IMR-90 (cell line): Measurements from ENCODE around the gene SNX5. TPM values are rescaled to one million over a fixed set of nuclear protein-coding genes. Genes with fewer than 3 reads are reported as not detected.
A peak's percentile ranks its signal among the peaks of the same experiment; 100 is the strongest.

Experiments used
- ATAC-seq: fragments of 200-7000 bp; cut with Tn5 transposase; 2 replicates; pipeline ENCODE4 v1.9.1; 2020; ENCODE audit warnings: low read depth, mild to moderate bottlenecking, moderate library complexity
- BruUV-seq: library from RNA; stranded (reverse); fragments of 400-500 nt; replicated peaks from 2 replicates; lab custom pipeline; 2021; lab: Mats Ljungman, UMichigan
- CTCF ChIA-PET: fragments of 300-600 bp; formaldehyde crosslinking; extraction: SDS; loops from one replicate; lab custom pipeline; 2021; ENCODE audit warnings: antibody characterized with exemption; lab: Yijun Ruan, JAX
- POLR2A ChIA-PET: fragments of 300-600 bp; sonication (Branson Sonifier 250); formaldehyde crosslinking; loops from one replicate; lab custom pipeline; 2022; ENCODE audit warnings: antibody characterized with exemption; ENCODE audit not compliant: unreplicated experiment; lab: Charles Lee
- DNase-seq: peaks from one replicate; pipeline ENCODE4 v3.0.0; 2013
- H2AFZ ChIP-seq: replicated peaks from 2 replicates; pipeline ENCODE3; 2013; ENCODE audit warnings: low read length, mild to moderate bottlenecking; ENCODE audit not compliant: poor library complexity
- H2AK5ac ChIP-seq: 2 replicates; pipeline ENCODE4 v1.6.1; 2013; ENCODE audit warnings: low read depth, low read length, inconsistent platforms
- H2AK9ac ChIP-seq: replicated peaks from 2 replicates; pipeline ENCODE3; 2013; ENCODE audit warnings: mild to moderate bottlenecking, low read depth, low read length, moderate library complexity; ENCODE audit not compliant: poor library complexity
- H2BK120ac ChIP-seq: 2 replicates; pipeline ENCODE4 v1.6.1; 2013; ENCODE audit warnings: low read depth, low read length, inconsistent platforms
- H2BK15ac ChIP-seq: 3 replicates; pipeline ENCODE4 v1.6.1; 2013; ENCODE audit warnings: low read depth, low read length, inconsistent platforms
- H2BK20ac ChIP-seq: 2 replicates; pipeline ENCODE4 v1.6.1; 2013; ENCODE audit warnings: low read depth, mild to moderate bottlenecking, inconsistent platforms, low read length, moderate library complexity
- H2BK5ac ChIP-seq: 2 replicates; pipeline ENCODE4 v1.6.1; 2013; ENCODE audit warnings: mild to moderate bottlenecking, low read depth, low read length, inconsistent platforms; ENCODE audit not compliant: poor library complexity, severe bottlenecking
- H3K14ac ChIP-seq: replicated peaks from 2 replicates; pipeline ENCODE4 v1.6.1; 2013; ENCODE audit warnings: low read depth, low read length, inconsistent platforms
- H3K18ac ChIP-seq: 2 replicates; pipeline ENCODE4 v1.6.1; 2013; ENCODE audit warnings: low read depth, low read length, control low read depth
- H3K23ac ChIP-seq: 2 replicates; pipeline ENCODE4 v1.6.1; 2013; ENCODE audit warnings: low read depth, low read length, inconsistent platforms
- H3K27ac ChIP-seq: 2 replicates; pipeline ENCODE4 v1.5.1; 2013; ENCODE audit warnings: mild to moderate bottlenecking, control low read depth, low read length; ENCODE audit not compliant: insufficient read depth
- H3K27me3 ChIP-seq: 2 replicates; pipeline ENCODE4 v1.6.1; 2013; ENCODE audit warnings: low read length; ENCODE audit not compliant: control insufficient read depth, insufficient read depth
- H3K36me3 ChIP-seq: 2 replicates; pipeline ENCODE4 v1.6.1; 2013; ENCODE audit warnings: low read length, mixed read lengths; ENCODE audit not compliant: control insufficient read depth, insufficient read depth
- H3K4ac ChIP-seq: 2 replicates; pipeline ENCODE4 v1.6.1; 2013; ENCODE audit warnings: low read depth, low read length, inconsistent platforms
- H3K4me1 ChIP-seq: 2 replicates; pipeline ENCODE4 v1.6.1; 2013; ENCODE audit warnings: low read length, mixed read lengths; ENCODE audit not compliant: control insufficient read depth, insufficient read depth
- H3K4me2 ChIP-seq: 2 replicates; pipeline ENCODE4 v1.6.1; 2013; ENCODE audit warnings: low read depth, mild to moderate bottlenecking, control low read depth, low read length, moderate library complexity
- H3K4me3 ChIP-seq: 2 replicates; pipeline ENCODE4 v1.5.1; 2013; ENCODE audit warnings: low read depth, mild to moderate bottlenecking, control low read depth, low read length, moderate library complexity; ENCODE audit not compliant: insufficient read depth
- H3K56ac ChIP-seq: 2 replicates; pipeline ENCODE4 v1.6.1; 2013; ENCODE audit warnings: low read length, inconsistent platforms; ENCODE audit not compliant: insufficient read depth; ENCODE audit errors: extremely low read depth
- H3K79me1 ChIP-seq, 2 experiments: 2 replicates each; pipeline ENCODE4 v1.6.1; 2013; ENCODE audit warnings: low read length in 2 of 2, inconsistent platforms in 1 of 2, low read depth in 1 of 2
- H3K9ac ChIP-seq: 2 replicates; pipeline ENCODE4 v1.6.1; 2013; ENCODE audit warnings: low read depth, low read length, control low read depth
- H3K9me1 ChIP-seq: 2 replicates; pipeline ENCODE4 v1.6.1; 2013; ENCODE audit warnings: low read length, inconsistent platforms; ENCODE audit not compliant: insufficient read depth
- H3K9me3 ChIP-seq: 2 replicates; pipeline ENCODE4 v1.6.1; 2013; ENCODE audit warnings: low read length; ENCODE audit not compliant: control insufficient read depth, insufficient read depth
- H4K20me1 ChIP-seq: 2 replicates; pipeline ENCODE4 v1.6.1; 2013; ENCODE audit warnings: low read length, inconsistent platforms; ENCODE audit not compliant: insufficient read depth
- H4K5ac ChIP-seq: 2 replicates; pipeline ENCODE4 v1.6.1; 2013; ENCODE audit warnings: mild to moderate bottlenecking, low read depth, low read length, control low read depth
- H4K8ac ChIP-seq, 2 experiments: 2 replicates each; pipeline ENCODE4 v1.6.1; 2013; ENCODE audit warnings: low read depth in 2 of 2, low read length in 2 of 2, control low read depth in 1 of 2, inconsistent platforms in 1 of 2
- H4K91ac ChIP-seq: 2 replicates; pipeline ENCODE4 v1.6.1; 2013; ENCODE audit warnings: low read depth, low read length, inconsistent platforms; ENCODE audit not compliant: insufficient read depth
- BHLHE40 ChIP-seq: fragments of 150-350 bp; IDR thresholded peaks from 2 replicates; pipeline ENCODE4 v1.6.1; 2016; ENCODE audit warnings: mild to moderate bottlenecking, low read depth, low read length
- CEBPB ChIP-seq: IDR thresholded peaks from 2 replicates; pipeline ENCODE4 v1.6.1; 2012; ENCODE audit warnings: low read depth, low read length, improper control_type of control experiment
- CHD1 ChIP-seq: IDR thresholded peaks from 2 replicates; pipeline ENCODE4 v1.6.1; 2012; ENCODE audit warnings: low read depth, low read length, improper control_type of control experiment
- CTCF ChIP-seq: conservative IDR thresholded peaks from 2 replicates; pipeline ENCODE4 v1.5.1; 2012; ENCODE audit warnings: mild to moderate bottlenecking, low read depth, low read length, improper control_type of control experiment
- FOS ChIP-seq: fragments of 150-350 bp; IDR thresholded peaks from 2 replicates; pipeline ENCODE4 v1.6.1; 2016; ENCODE audit warnings: low read depth, low read length
- MAFK ChIP-seq: IDR thresholded peaks from 2 replicates; pipeline ENCODE4 v1.6.1; 2012; ENCODE audit warnings: low read depth, low read length, improper control_type of control experiment
- MAZ ChIP-seq: IDR thresholded peaks from 2 replicates; pipeline ENCODE4 v1.6.1; 2012; ENCODE audit warnings: low read depth, mild to moderate bottlenecking, low read length, improper control_type of control experiment, moderate library complexity, borderline replicate concordance
- MXI1 ChIP-seq: IDR thresholded peaks from 2 replicates; pipeline ENCODE4 v1.6.1; 2012; ENCODE audit warnings: low read depth, mild to moderate bottlenecking, low read length, moderate library complexity, borderline replicate concordance
- NFE2L2 ChIP-seq: fragments of 150-350 bp; IDR thresholded peaks from 2 replicates; pipeline ENCODE4 v1.6.1; 2016; ENCODE audit warnings: low read depth, mild to moderate bottlenecking, low read length
- POLR2A ChIP-seq: IDR thresholded peaks from 2 replicates; pipeline ENCODE4 v1.6.1; 2012; ENCODE audit warnings: mild to moderate bottlenecking, low read depth, low read length
- RAD21 ChIP-seq: IDR thresholded peaks from 2 replicates; pipeline ENCODE4 v1.6.1; 2012; ENCODE audit warnings: low read length, improper control_type of control experiment
- RCOR1 ChIP-seq: IDR thresholded peaks from 2 replicates; pipeline ENCODE4 v1.6.1; 2012; ENCODE audit warnings: mild to moderate bottlenecking, low read length, improper control_type of control experiment; ENCODE audit not compliant: insufficient replicate concordance
- RFX5 ChIP-seq: IDR thresholded peaks from 2 replicates; pipeline ENCODE4 v1.8.0; 2012; ENCODE audit warnings: low read depth, mild to moderate bottlenecking, low read length, moderate library complexity
- SMC3 ChIP-seq: fragments of 150-350 bp; IDR thresholded peaks from 2 replicates; pipeline ENCODE4 v1.6.1; 2016; ENCODE audit warnings: low read depth, mild to moderate bottlenecking, antibody characterized with exemption, low read length, moderate library complexity
- WGBS, 2 experiments: methylation state at CpG; one replicate each; pipeline versions ENCODE4 v1.1.5 to v1.1.7; 2013; ENCODE audit warnings: missing lambda C conversion rate in 2 of 2; ENCODE audit not compliant: insufficient read length in 1 of 2; ENCODE audit errors: extremely low coverage in 2 of 2; 5-methylcytosine and 5-hydroxymethylcytosine counted together
- dilution Hi-C: fragments of 300-500 bp; cut with HindIII; formaldehyde crosslinking; loops from one replicate; pipeline ENCODE4 v1.14.3; 2018; ENCODE audit warnings: low sequenced_read_pairs; ENCODE audit not compliant: unreplicated experiment
- in situ Hi-C: fragments of 300-500 bp; cut with MboI; formaldehyde crosslinking; loops from 3 replicates; pipeline ENCODE4 v1.14.3; 2019; ENCODE audit warnings: low sequenced_read_pairs, inconsistent platforms, mixed read lengths
- intact Hi-C: fragments of 100-400 bp; cut with micrococcal nuclease; formaldehyde crosslinking; loops from 2 replicates; pipeline ENCODE4 v1.10.0; 2022
- polyA plus RNA-seq, 3 experiments: library from polyadenylated mRNA; depleted of rRNA; stranded (reverse); fragments of >200 nt; gene quantifications; 2 replicates each; pipeline ENCODE4 v1.2.3, GENCODE V29; 2012; ENCODE audit warnings: low replicate concordance in 1 of 3
- total RNA-seq: library from RNA; depleted of rRNA; stranded (reverse); fragments of >200 nt; gene quantifications from 2 replicates; pipeline ENCODE4 v1.2.3, GENCODE V29; 2012
- TF ChIP-seq, protein P1 (sequence below): fragments of 150-350 bp; IDR thresholded peaks from 2 replicates; pipeline ENCODE4 v1.6.1; 2017; ENCODE audit warnings: mild to moderate bottlenecking, antibody characterized with exemption, low read length, low read depth

The SNX5 gene
- total and polyA plus RNA-seq, 2 of the 4 experiments (the other 2 are of a cell fraction) = 65.4 to 92.8 TPM

DNA sequence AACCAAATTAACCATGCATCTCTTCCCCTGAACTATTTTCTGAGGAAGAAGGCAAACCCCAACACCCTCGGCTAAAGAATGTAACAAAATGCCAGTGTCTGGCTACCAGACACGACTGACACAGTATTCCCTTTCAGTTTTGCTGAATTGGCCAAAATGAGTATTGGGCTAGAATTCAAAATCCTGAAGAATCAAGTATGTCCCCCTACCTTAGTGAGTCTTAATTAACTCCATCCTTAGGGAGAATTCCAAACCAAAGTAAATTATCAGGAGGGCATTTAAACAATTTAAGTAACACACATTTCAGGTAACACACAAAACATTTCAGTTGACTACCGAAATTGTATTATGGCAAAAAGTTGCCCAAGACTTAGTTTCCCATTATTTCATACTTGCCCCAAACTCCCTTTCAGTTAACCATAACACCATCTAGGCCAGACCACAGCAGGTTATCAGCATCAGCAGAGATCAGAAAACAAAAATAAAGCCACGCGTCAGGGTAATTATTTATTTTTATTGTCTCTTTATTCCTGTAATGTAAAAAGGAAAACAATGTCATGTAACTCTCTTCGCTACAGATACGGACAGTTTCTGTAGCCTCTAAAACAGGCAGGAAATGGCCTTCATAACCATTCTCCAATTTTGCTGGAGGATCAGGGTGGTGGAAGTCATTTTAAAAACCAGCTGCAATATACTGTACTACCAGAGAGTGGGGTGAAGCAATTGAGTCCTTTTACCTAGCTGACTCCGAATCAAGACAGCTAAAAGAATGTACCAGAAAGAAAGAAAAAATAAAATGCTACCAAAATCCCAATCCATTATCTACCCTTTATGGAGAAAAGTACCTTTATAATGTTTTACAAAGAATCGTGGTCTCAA is 1.9 kb downstream of the SNX5 start:
- Histone ChIP-seq H2BK15ac (no peak overlapping the region; the same call in 2 of the 3 replicates), H3K79me1 (peaks cover 0 to 25% of the 10 kb centered on the region in 2 experiments; a peak in 2 of 4 replicates), H2BK120ac (peak overlapping the region; percentile 12; the same call in 1 of the 2 replicates), H2AK5ac (peak overlapping the region; percentile 3; the same call in 1 of the 2 replicates), H3K9me3 (no peaks in the 10 kb centered on the region), H4K91ac (no peak overlapping the region; the same call in 1 of the 2 replicates), H3K23ac (peak overlapping the region; percentile 93), H2AK9ac (no peak overlapping the region), H3K56ac (peak overlapping the region; percentile 59; the same call in 1 of the 2 replicates), H3K18ac (no peak overlapping the region; the same call in 1 of the 2 replicates), H3K27me3 (no peaks in the 10 kb centered on the region), H4K20me1 (peaks cover 60% of the 10 kb centered on the region), H3K14ac (peak overlapping the region; percentile 70), H3K36me3 (peaks cover 8% of the 10 kb centered on the region), H3K4me3 (peak overlapping the region; percentile 83), H2AFZ (no peak overlapping the region), H4K5ac (peak overlapping the region; percentile 33; the same call in 1 of the 2 replicates), H4K8ac (peak overlapping the region; percentile 9 to 44; a peak in 2 of 4 replicates), H2BK20ac (no peak overlapping the region), H3K9ac (peak overlapping the region; percentile 62), H3K4me1 (peaks cover 11% of the 10 kb centered on the region), H2BK5ac (peak overlapping the region; percentile 85), H3K4ac (peak overlapping the region; percentile 25; the same call in 1 of the 2 replicates), H3K27ac (peak overlapping the region; percentile 84), H3K9me1 (peaks cover 9% of the 10 kb centered on the region), H3K4me2 (peak overlapping the region; percentile 94)
- ChIA-PET CTCF (interaction anchor here (0.6 to 1.1 kb wide), 3 partner anchors 8 to 274 kb away, joined by 3 read pairs; no protein-coding TSS in a partner anchor), POLR2A (interaction anchor here (0.6 to 0.7 kb wide), 2 partner anchors 10 to 18 kb away, joined by 3 read pairs; no protein-coding TSS in a partner anchor)
- intact Hi-C loops = no loop called here
- BruUV-seq = no TSS peak
- 29% methylated on average over 1 of the region's 9 CpGs; no CpG with 5 or more reads in 1 of the 2 experiments for WGBS, 2 experiments
- dilution Hi-C loops = no loop called here
- TF ChIP-seq MAFK (peak; percentile 83), CHD1 (no peak), NFE2L2 (no peak), MAZ (no peak), CEBPB (peak; percentile 57; the same call in 1 of the 2 replicates), CTCF (peak; percentile 27; the same call in 1 of the 2 replicates), RCOR1 (no peak), RFX5 (no peak), MXI1 (no peak), RAD21 (peak; percentile 28), SMC3 (peak; percentile 21; the same call in 1 of the 2 replicates), BHLHE40 (no peak), FOS (no peak), POLR2A (no peak)
- TF ChIP-seq, protein P1, sequence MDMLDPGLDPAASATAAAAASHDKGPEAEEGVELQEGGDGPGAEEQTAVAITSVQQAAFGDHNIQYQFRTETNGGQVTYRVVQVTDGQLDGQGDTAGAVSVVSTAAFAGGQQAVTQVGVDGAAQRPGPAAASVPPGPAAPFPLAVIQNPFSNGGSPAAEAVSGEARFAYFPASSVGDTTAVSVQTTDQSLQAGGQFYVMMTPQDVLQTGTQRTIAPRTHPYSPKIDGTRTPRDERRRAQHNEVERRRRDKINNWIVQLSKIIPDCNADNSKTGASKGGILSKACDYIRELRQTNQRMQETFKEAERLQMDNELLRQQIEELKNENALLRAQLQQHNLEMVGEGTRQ = no peak
- DNase-seq = peak; percentile 42
- in situ Hi-C loops = no loop called here
- no peak for ATAC-seq
